OCI-LY3 (cell line): Measurements from ENCODE around the gene FCER1G.

Experiments used
- CTCF ChIP-seq: fragments of 200-600, 300-600 bp; sonication (generic); IDR thresholded peaks from 2 replicates; pipeline ENCODE4 v1.5.1; 2014; ENCODE audit warnings: antibody characterized with exemption, low read length, low read depth
- EZH2phosphoT487 ChIP-seq: fragments of 200-600 bp; shearing (Covaris generic); IDR thresholded peaks from 2 replicates; pipeline ENCODE4 v1.6.1; 2018; ENCODE audit warnings: antibody characterized with exemption, mixed run types, low read depth

DNA sequence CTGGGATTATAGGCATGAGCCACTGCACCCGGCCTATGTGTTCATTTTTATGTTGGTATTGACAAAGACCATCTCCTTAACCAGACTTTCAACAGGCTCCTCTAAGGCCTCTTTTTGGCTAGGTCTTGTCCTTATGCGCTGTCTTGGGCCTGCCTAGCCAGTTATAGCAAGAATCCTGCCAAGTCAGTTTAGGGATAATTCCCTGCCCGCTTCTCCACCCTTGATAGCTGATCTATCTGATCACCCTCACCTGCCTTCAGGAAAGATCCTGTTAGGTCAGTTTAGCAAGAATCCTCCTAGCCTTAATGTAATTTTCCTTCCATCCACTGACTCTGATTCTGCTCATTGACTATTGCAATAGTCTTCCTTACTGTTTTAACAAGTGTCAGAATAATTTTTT, 35.4 kb upstream of the FCER1G start:
- no peak for TF ChIP-seq CTCF
- TF ChIP-seq EZH2phosphoT487: no peak
